HG03025 (cell line): ENCODE data around the gene EYS.

Source experiments
- ATAC-seq: cut with Tn5 transposase; IDR thresholded peaks from one replicate; pipeline ENCODE4 v1.9.1; 2021; ENCODE audit warnings: mild to moderate bottlenecking, moderate library complexity; ENCODE audit not compliant: unreplicated experiment, low FRiP score

Gene EYS

DNA sequence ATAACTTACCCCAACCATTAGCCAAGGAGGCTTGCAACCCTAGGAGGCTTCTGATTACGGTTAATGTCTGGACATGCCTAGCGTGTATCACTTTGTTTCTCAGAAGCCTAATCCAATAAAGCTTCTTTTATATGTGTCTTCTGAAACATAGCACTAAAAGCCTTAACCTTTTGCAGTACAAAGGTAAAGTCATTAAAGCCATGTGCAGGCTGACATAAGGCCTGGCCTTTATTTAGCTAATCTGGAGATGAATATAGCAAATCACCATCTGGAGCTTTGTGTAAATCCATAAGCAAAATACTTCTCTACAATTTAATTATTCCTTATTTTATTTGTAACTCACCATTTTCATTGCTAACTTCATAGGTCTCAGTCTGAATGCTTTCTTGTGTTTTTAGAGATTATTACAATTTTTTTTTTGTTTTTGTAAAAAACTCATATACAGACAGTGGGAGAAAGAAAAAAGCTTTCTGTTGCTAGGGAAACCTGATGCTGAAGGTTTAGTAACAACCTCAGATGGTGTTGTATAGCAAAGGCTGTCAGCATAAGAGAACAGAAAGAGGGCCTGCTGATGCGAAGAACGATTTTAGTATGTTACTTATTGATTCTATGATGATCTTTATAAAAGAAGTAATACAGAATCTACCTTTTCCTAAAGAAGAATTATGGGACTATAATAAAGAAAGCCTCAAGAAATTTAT, at the start of gene EYS:
Gene EYS (minus strand): TSS at position 101 of the 701 bp plus-strand sequence. CDS start 211,816 bp downstream, outside the sequence.
- no peak for ATAC-seq

DNA sequence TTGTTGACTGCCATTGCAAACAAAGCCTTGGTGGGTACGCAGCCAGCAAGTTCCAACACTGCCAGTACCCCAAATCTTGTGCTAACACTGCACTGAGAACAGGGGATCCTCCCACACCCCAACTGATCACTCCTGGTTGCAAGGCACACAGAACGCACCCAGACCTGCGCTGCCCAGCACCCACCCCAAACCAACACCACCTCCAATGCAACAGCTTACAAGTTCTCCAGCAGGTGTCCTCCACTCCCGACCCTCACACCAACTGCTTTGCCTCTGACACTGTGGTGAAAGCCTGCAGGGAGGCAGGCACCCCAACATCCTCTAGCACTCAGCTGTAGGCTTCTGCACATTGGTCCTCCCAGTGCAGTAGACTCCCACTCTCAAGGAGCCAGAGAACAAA, 39.3 kb upstream of the EYS start:
- ATAC-seq, result no peak

DNA sequence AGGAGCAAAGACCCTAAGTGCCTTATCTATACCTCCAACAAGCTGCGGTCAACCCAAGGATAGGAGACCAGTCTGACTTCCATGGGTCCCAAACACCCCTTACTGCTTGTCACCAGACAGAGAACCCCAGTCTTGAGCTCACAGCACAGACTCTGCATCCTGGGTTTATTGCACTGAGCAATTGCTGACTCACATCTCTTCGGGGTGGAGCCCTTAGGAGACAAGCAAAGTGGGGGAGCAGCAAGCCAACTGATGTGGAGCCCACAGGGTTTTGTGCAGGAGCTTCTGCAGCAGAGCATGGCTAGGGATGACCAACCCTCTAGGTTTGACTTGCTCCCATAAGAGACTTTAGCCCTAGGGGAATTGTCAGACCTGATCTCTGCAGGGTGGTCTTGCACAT, 38.6 kb upstream of the EYS start:
- no peak for ATAC-seq

DNA sequence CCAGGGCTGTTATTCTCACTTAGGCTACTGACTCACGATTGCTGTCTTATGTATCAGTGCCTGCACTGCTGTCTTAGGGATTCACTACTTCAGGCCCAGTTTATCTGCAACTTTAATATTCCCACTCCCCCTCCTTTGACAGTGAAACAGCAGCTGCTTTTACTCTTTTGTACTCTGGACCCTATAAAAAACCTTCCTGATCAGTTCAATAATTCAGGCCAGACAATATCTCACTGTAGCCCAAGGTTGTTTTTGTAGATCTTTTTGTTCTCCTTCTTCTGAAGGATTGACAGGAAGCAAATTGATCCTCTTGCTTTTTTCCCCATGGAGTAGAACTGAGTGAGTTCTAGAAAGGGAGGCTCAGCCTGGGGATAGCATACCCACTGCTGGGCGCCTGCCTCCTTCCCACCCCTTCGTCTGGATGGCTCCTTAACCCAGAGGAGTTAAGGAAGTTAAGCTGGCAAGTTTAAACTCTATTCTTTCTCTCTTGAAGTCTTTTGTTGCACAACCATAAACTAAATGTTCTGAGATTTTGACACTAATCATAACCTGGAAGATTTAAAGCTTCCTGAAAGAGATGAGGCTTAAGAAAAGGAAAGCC, 22.0 kb upstream of the EYS start:
- ATAC-seq, result no peak

DNA sequence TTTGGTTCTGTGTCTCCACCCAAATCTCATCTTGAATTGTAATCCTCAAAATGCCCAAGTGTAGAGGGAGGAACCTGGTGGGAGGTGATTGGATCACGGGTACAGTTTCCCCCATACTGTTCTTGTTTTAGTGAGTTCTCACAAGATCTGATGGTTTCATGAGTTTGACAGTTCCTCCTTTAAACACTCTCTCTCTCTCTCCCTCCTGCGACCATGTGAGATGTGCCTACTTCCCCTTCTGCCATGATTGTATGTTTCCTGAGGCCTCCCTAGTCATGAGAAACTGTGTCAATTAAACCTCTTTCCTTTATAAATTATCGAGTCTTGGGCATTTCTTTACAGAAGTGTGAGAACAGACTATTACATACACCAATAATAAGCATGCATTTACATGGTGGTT, 12.1 kb upstream of the EYS start:
- no peak for ATAC-seq

DNA sequence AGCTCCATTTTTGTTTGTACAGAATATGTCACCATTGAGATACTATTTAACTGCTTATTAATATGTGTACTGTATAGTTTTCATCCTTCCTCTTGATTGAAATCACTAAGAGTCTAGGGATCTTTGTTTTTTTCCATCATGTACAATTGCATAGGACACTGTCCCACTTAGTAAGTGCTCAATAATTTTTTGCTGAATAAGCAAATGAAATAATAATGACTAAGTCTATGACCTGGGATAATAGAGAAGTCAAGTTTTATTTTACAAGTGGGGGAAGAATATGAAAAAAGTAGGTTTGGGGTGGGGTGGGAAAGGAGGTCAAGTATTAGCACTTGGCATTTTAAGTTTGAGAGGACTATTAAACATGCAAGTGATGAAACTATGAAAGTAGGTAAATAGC, 4.5 kb upstream of the EYS start:
- no peak for ATAC-seq

DNA sequence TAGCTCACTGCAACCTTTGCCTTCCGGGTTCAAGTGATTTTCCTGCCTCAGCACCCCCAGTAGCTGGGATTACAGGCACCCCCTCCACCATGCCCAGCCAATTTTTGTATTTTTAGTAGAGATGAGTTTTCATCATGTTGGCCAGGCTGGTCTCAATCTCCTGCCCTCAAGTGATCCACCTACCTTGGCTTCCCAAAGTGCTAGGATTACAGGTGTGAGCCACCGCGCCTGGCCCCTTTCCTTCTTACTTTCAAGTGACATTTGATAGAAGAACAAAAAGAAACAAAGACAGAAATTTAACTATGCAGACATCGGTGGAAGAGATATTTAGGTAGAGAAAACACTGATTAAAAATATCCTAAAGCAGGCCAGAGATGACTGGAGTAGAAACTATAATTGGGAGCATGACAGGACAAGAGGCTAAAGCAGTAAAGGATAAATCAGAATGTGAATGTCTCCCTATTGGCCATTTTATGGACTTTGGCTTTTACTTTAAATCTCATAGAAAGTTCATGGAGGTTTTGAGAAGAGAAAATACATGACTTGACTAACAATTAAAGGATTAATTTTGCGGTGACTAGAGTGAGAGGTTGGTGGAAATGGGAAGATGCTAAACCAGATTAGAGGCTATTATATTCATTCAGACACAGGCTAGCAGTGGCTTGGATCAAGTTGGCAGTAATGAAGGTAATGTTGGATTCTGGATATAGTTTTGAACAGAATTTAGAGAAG, 2.2 kb upstream of the EYS start:
- ATAC-seq, result no peak

DNA sequence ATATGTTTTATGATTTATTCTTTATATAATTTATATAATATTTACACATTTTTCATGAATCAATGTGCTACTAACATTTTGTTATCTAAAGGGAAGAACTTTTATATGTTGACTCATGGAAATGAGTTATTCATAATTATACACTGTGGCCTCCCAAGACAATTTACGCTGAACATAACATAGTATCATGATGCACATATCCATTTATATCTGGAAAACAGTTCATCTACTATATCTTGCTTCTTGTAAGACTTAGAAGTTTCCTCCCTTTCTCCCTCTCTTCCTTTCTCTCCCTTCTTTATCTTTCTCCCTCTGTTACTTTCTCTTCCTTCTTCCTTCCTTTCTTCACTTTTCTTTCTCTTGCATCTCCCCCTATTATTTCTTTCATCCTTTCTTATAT, 1.1 kb upstream of the EYS start:
- no peak for ATAC-seq

DNA sequence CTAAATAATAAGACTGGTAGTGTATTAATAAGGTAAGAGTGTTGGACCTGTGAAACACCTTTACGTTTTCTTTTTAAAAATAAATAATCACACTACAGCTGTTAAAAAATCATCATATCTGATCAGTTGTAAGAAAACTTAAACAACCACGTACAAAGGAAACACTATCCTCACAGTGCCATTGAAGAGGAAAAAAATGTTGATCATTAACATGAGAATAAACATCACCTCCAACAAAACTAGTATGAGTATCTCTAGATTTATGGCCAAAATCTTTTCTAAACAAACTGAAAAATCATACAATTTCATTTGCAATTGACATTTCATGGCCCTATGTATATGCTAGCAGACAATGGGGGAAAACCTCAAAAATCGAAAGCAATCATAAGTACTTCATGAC, 590 bp downstream of the EYS start:
- ATAC-seq, result no peak

DNA sequence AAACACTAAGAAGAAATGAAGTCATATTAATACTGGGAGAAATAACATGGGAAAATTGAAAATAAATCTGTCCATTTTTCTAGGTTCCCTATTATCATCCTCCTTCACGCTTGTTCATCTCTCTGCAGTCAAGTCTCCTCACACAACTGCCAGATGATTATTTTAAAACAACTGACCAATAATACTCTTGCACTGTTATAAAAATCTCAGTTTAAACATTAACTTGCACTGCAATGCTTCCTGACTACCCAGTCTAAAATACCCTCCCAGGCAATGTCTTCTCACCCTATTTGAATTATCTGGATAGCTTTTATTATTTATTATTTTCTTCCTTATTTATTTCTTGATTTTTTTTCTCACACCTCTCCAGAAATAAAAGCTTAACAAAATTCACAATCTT, 5.7 kb downstream of the EYS start:
- ATAC-seq, result no peak

DNA sequence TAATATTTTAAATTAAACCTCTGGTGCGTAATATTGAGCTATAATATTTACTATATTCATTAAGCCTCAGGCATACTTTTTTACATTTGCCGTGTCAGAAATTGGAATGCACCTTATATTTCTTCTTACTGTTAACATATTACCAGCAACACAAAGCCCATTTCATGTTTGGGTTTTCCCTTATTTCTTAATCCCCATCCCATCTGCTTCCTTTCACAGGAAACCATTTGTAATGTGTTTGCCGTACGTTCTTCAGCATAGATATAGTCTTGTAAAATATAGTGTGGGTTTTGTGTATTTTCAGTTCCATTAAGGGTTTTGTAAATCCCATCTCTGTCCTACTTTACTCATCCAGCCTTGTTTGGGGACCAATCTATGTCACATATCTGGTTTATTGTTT, 6.5 kb downstream of the EYS start:
- no peak for ATAC-seq

DNA sequence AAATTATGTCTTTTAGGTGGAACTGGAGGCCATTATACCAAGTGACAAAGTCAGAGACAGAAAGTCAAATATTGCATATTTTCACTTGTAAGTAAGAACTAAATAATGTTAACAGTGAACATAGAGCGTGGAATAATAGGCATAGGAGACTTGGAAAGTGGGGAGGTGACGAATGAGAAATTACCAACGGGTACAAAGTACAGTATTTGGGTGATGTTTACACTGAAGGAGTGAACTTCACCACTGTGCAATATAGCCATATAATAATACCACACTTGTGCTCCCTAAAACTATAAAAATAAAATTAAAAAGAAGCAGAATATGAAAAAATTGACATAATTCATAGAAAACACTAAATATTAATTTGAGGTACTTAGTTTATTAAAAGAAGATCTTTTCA, 14.9 kb downstream of the EYS start:
- no peak for ATAC-seq

DNA sequence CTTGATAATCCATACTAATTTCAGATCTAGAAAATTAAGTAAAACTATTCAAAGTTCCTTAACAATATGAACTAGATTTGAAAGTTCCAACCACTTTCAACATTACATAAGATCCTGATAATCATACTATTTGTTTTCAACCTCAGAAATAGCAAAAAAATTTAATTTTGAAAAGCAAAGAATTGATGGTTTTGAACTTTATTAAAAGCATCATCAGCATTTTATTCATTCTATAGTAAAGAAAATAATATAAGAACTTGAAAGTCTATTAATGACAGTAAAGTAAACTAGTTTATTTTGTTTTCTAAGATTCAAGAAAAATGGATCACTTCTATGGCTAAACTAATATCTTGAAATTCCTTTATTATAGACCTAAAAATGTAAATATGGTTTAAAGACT, 26.8 kb downstream of the EYS start:
- ATAC-seq, result no peak

DNA sequence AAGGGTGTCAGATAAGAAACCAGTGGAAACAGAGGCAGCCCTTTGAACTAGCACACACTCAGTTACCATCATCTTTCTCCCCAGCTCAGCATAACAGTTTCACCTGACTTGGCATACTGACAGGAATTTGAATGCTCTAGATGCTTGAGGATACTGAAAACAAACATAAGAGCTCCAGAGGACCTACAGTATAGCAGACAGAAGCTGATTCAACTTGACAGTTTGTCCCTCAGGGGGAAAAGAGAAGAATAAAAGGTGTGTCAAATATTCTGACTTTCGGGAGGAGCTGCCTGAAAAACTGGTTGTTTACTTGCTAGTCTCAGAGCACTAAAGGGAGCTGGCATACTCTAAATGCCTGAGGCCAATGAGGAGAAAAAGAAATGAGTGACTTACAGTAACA, 35.1 kb downstream of the EYS start:
- ATAC-seq, result no peak

DNA sequence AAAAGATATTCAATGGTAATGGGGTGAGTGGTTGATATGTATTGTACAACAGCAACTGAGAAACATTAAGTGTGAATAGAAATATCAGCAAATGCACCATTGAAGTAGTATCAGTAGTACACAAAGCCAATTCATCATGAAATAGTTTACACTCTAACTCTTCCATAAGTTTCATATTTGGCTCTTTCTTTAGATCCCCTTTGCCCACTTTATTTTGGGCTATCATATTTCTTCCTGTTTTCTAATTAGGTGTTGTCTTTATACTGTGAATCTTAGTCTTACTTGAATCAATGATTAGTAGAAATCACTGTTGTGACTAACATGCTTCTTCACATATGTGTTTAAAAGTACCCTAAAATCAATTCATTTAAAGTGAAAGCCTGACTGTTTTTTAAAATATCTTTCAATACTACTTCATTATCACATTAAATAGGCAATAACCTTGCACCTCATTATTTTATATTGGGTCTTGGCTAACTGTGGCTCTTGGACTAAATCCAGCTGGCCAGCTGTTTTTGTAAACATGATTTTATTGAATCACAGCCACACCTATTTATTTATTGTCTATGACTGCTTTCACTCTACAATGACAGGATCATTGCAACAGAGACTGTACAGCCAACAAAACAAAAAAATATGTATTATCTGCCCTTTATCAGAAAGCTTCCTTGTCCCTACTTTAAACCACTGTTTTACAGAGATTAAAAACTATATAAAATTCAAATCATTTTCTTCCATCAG, 38.9 kb downstream of the EYS start:
- ATAC-seq, result no peak

DNA sequence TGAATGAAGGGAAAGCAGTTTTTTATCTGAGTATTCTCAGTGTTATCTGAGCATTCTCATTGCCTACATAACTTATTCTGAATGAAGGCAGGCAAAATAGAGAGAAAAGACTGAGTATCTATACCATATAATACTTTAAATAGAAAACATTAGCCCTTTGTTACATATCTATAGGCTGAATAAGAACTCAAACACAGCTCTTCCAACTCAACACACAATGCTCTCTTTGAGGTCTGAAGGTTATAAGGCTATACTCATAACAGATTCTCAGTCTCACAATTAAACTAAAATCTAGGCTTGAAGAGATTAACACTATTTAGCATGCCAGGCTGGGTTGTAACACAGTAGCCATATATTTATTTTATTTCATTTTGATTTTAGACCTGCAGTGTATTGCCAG, 56.9 kb downstream of the EYS start:
- no peak for ATAC-seq

DNA sequence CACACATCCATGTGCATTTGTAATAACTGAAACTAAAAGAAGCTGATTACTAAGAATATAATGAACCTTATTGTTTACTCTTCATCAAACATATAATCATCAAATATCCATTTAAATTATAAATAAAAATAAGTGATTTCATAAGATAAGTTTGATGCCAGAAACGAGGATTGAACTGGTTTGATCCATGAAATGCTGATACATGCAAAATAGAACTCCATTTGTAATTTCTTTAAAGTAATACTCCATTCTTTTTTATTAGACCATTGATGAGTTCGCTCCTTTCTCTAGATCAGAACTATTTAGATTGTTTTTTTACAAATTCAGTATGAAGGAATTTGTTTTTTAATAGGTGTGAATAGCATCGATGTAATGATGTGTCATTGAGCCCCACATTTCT, 57.6 kb downstream of the EYS start:
- ATAC-seq, result no peak

DNA sequence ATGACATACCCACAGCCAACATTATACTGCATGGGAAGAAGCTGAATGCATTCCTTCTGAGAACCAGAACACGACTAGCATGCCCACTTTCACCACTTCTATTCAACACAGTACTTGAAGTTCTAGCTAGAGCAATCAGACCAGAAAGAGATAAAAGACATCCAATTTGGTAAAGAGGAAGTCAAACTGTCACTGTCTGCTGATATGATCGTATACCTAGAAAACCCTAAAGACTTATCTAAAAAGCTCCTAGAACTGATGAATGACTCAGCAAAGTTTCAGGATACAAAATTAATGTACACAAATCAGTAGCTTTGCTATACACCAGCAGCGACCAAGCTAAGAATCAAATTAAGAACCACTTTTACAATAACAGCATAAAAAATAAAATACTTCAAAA, 60.5 kb downstream of the EYS start:
- no peak for ATAC-seq

DNA sequence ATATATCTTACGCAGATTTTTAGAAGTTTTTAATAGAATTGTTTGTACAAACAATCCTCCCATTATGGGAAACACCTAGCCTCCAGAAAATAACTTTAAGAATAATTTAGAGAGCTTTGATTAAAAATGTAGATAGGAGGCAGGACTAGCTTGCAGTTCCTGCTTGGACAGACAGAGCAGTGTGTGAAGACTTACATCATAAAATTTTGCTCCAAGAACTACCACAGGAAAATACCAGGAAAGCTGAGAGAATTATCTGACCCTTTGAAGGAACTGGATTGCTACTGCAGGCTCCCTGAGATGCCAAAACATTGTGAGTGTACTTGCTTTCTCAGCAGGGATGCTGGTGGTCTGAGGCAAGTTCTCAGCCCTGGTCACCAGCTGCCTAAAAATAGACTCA, 64.2 kb downstream of the EYS start:
- no peak for ATAC-seq

DNA sequence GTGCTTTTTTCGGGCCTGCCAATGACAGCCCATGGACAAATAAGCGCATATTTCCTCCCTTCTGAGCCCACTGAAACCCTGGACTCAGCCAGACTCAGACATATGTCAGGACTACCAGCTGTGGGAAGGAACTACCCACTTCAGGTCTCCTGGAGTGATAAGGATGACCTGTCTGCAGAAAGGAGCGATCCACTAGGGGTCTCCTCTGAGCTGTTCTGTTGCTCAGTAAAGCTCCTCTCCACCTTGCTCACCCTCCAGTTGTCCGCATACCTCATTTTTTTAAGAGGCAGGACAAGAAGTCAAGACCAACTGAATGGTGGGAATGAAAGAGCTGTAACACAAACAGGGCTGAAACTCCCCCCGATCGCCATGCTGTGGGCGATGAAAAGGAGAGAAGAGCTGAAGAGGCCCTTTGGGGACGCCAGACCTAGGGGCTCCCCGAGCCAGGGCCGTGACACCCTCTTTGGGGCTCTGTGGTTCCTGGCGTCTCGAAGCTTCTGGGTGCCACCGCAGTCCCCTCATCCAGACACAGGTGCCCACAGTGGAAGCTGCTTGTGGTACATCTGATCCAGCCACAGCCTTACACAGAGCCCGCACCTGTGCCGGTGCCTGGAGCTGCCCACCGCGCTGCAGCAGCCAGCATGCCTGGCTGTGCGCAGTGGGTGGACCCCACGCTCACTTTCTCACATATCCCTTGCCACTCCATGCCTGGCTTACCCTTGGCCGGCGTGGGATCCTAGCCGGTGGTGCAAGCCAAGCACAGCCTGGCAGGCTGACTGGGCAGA, 68.8 kb downstream of the EYS start:
- no peak for ATAC-seq
